BE2C (cell line): ENCODE results near the gene ARAP1.

Source experiments
- DNase-seq: peaks from one replicate; pipeline ENCODE4 v3.0.0-alpha.2; 2020
- H3K27me3 ChIP-seq: fragments of 250-450 bp; sonication (Bioruptor Pico); 2 replicates; pipeline ENCODE4 v1.5.1; 2020; ENCODE audit warnings: mild to moderate bottlenecking
- H3K36me3 ChIP-seq: fragments of 250-450 bp; sonication (Bioruptor Pico); 2 replicates; pipeline ENCODE4 v1.5.1; 2020; ENCODE audit warnings: mild to moderate bottlenecking
- H3K4me1 ChIP-seq: fragments of 250-450 bp; sonication (Bioruptor Pico); 2 replicates; pipeline ENCODE4 v1.5.1; 2020
- H3K4me3 ChIP-seq: 2 replicates; pipeline ENCODE4 v1.5.1; 2011; ENCODE audit warnings: low read depth, low read length
- H3K9me3 ChIP-seq: fragments of 250-450 bp; sonication (Bioruptor Pico); 2 replicates; pipeline ENCODE4 v1.5.1; 2020
- TF ChIP-seq, protein P1 (sequence below): IDR thresholded peaks from 2 replicates; pipeline ENCODE4 v1.5.1; 2012; ENCODE audit warnings: mild to moderate bottlenecking, low read depth, low read length

ARAP1 gene

DNA sequence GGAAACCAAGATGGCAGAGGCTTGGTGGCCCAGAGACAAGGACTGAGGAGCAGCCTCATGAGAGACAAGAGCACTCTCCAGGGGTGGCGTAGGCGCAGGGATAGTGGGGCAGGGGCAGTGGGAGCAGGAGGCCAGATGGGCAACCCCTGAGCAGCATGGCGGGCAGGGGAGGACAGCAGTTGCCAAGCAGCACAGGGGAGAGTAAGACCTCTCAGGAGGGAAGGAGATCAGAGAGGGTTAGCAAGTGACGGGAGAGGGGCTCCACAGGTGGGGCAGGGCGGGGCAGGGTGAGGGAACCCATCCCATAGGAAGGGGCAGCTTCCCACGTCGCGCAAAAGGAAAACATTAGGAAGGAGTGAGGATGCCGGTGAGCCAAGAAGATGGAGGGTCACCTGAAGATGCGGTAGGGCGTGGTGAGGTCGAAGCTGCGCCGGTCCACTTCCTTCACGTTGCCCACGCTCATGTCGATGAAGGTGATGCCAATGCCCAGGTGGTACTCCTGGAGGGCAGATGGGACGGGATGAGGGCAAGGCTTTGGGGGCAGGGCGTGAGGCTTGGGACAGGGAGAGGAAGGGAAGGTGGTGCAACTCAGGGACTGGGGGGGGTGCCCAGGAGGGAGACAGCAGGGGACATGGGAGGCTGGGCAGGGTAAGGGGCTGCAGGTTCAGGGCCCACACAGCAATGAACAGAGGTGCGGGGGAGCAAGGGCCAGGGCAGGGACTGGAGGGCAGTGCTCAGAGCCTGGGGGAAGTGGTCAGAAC, 42.5 kb downstream of the ARAP1 start:
- Histone ChIP-seq H3K36me3 (no peaks in the 10 kb centered on the region), H3K9me3 (no peaks in the 10 kb centered on the region), H3K4me3 (no peak overlapping the region), H3K4me1 (peaks cover 8% of the 10 kb centered on the region; the same call in 1 of the 2 replicates), H3K27me3 (no peaks in the 10 kb centered on the region)
- TF ChIP-seq, protein P1, sequence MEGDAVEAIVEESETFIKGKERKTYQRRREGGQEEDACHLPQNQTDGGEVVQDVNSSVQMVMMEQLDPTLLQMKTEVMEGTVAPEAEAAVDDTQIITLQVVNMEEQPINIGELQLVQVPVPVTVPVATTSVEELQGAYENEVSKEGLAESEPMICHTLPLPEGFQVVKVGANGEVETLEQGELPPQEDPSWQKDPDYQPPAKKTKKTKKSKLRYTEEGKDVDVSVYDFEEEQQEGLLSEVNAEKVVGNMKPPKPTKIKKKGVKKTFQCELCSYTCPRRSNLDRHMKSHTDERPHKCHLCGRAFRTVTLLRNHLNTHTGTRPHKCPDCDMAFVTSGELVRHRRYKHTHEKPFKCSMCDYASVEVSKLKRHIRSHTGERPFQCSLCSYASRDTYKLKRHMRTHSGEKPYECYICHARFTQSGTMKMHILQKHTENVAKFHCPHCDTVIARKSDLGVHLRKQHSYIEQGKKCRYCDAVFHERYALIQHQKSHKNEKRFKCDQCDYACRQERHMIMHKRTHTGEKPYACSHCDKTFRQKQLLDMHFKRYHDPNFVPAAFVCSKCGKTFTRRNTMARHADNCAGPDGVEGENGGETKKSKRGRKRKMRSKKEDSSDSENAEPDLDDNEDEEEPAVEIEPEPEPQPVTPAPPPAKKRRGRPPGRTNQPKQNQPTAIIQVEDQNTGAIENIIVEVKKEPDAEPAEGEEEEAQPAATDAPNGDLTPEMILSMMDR: no peak
- no peak for DNase-seq

DNA sequence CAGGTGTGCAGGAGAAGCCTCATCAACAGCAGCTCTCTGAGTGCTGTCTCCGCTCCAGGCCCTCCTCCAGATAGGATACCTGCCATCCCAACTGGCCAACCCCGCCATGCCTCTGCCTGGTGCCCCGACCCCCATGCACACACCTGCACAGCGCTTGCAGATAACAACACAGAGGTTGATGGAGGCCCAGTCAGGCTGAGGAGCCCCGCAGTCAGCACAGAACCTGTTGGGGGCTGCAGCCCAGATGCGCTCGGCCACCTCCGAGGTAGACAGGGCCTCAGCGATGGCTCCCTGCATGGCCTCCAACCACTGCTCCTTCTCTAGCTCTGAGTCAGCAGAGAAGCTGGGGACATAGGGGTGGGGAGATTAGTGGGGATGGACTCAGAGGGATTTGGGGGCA, 45.2 kb downstream of the ARAP1 start:
- Histone ChIP-seq H3K36me3 (no peaks in the 10 kb centered on the region), H3K9me3 (no peaks in the 10 kb centered on the region), H3K27me3 (no peaks in the 10 kb centered on the region), H3K4me1 (peaks cover 6% of the 10 kb centered on the region), H3K4me3 (no peak overlapping the region)
- no peak for DNase-seq
- TF ChIP-seq, protein P1: no peak

DNA sequence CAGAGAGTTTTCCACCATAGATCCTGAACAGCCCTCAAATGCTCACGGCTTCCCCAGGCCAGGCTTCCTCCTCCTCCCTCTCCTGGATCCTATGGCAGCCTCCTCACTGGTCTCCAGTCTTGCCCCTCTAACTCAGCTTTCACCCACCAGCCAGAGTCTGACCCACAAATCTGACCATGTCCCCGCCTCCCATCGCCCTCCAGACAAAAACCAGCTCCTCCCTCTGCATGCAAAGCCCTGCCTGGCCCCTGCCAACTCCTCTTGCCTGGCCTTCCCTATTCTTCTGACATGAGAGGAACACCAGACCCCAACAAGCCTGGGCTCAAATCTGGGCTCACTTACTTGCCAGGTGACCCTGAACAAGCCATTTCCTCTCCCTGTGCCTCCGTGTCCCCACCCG, 45.6 kb downstream of the ARAP1 start:
- no peaks in the 10 kb centered on the region for H3K36me3 ChIP-seq
- no peaks in the 10 kb centered on the region for H3K27me3 ChIP-seq
- H3K9me3 ChIP-seq: no peaks in the 10 kb centered on the region
- TF ChIP-seq, protein P1: no peak
- no peak for DNase-seq
- H3K4me1 ChIP-seq: peaks cover 6% of the 10 kb centered on the region
- no peak overlapping the region for H3K4me3 ChIP-seq

DNA sequence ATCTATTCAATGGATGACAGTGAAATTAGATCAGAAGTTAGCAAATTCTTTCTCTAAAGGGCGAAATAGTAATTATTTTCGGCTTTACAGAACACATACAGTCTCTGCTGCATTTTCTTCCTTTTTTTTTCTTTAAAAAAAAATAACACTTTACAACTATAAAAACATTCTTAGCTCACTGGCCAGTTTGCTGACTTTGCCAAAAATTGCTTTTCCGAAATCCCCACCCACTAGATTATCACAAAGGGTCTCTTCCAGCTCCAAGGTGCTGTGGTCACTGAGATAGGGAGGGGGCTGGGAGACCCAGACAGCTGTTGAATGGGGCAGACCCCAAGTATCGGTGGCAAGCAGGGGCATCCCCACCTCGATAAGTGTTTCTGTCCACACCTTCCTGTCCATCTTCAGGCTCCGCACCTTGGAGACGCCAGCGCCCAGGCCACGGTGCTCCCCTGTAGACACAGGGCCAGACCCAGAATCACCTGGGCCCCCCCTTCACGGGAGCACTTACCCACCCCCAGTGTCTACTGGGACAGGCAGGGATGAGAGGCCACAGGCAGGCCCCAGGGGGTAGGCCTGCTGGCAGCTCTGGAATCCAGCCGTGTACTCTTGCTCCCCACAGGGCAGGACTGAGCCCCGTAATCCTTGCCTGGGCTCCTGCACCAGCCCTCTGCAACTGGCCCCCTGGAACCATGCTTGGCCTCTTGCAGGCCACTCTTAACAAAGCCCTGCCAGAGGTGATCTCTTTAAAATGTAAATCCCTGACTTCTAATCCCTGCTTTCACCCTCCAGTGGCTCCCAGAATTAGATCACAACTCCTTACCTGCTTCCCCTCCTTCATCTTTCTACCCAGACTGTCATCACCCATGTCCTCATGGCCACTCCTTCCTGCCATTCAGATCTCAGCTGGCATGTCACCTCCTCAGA, 46.5 kb downstream of the ARAP1 start:
- Histone ChIP-seq H3K9me3 (no peaks in the 10 kb centered on the region), H3K27me3 (no peaks in the 10 kb centered on the region), H3K4me1 (peaks cover 6% of the 10 kb centered on the region), H3K4me3 (no peak overlapping the region), H3K36me3 (no peaks in the 10 kb centered on the region)
- DNase-seq: no peak
- TF ChIP-seq, protein P1: no peak

DNA sequence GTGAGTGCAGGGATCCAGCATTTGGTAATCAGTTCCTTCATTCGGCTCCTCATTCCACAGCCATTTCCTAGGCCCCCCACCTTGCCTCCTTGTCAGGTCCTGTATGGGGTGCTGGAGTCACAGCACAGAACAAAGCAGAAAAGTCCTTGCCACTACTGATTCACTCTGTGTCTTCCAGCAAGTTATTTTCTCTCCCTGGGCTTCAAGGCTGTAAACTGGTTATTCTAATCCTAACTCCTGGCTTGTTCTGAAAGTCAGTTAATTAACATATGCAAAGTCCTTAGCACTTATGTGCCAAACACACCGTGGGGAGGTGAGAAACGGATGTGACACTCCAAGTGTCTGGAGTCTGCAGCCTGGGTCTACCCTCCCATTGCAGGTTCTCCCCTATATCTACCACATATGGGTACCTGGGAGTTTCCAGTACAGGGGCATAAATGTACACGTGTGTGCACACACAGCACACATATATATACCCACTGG, 47.4 kb downstream of the ARAP1 start:
- Histone ChIP-seq H3K36me3 (no peaks in the 10 kb centered on the region; the same call in 1 of the 2 replicates), H3K9me3 (no peaks in the 10 kb centered on the region), H3K27me3 (no peaks in the 10 kb centered on the region), H3K4me3 (no peak overlapping the region), H3K4me1 (peaks cover 6% of the 10 kb centered on the region)
- no peak for DNase-seq
- TF ChIP-seq, protein P1: no peak
